ENCODE measurements around the gene EPB41.

DNA sequence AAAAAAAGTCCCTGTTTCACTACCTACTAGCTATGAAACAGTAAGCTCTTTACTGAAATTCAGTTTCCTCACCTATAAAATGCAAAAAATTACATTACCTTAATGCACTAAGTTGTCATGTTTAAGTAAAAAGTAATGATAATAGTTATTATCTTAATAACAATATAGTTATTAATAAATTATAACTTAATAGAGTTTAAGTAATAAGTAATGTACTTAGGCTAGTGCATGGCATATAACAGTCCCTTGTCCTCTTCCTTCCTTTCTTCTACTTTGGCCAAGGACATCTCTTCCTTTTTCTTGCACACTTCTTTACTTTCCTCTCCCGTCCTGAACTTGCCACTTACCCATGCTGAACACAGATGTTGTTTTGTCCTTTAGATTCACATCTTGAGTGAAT, 200.3 kb downstream of the EPB41 start:
- no peak for TF ChIP-seq EZH2phosphoT487 (IDR thresholded peaks at IDR 0.05; ENCODE audit: low read depth, severe bottlenecking, unreplicated experiment)
- TF ChIP-seq CTCF (IDR thresholded peaks at IDR 0.05; ENCODE audit: poor library complexity), result no peak

Measured in hepatocyte (in vitro differentiated cells).